Measurements from ENCODE around the gene TTF1. TPM values are rescaled to one million over a fixed set of nuclear protein-coding genes. Genes with fewer than 3 reads are reported as not detected.
"Not testable (repeated sequence)": the region's sequence is repeated elsewhere in the genome, so short reads cannot be mapped to it uniquely, and the experiment has no call there.

TTF1 gene
- total and polyA plus RNA-seq, 5 experiments from 2014 or later: 5.7 to 22.8 (median 7.1) TPM

GRCh38 chr9:132378416-132378815, 28.2 kb downstream of the TTF1 start:
- H3K27me3 Mint-ChIP-seq, POLR2A ChIA-PET, H3K27ac Mint-ChIP-seq, ATAC-seq, DNase-seq, H3K4me3 Mint-ChIP-seq, H3K9me3 Mint-ChIP-seq: not testable (repeated sequence)
- H3K36me3 Mint-ChIP-seq: peaks cover 0 to 28% (median 20%) of the 10 kb centered on the region in 3 donors
- H3K4me1 Mint-ChIP-seq: peaks cover 2 to 36% (median 17%) of the 10 kb centered on the region in 4 donors

- Mint-ChIP-seq H3K36me3 (peaks cover 0 to 23% (median 20%) of the 10 kb centered on the region in 3 donors), H3K4me1 (peaks cover 3 to 36% (median 18%) of the 10 kb centered on the region in 4 donors)
- DNase-seq, ATAC-seq, H3K9me3 Mint-ChIP-seq, H3K4me3 Mint-ChIP-seq, H3K27ac Mint-ChIP-seq, POLR2A ChIA-PET, H3K27me3 Mint-ChIP-seq: not testable (repeated sequence)
Measured at GRCh38 chr9:132377769-132378168, 28.9 kb downstream of the TTF1 start.

- Mint-ChIP-seq H3K4me1 (peaks cover 8 to 26% (median 14%) of the 10 kb centered on the region in 4 donors), H3K9me3 (no peaks in the 10 kb centered on the region), H3K36me3 (peaks cover 0 to 15% (median 12%) of the 10 kb centered on the region in 3 donors), H3K4me3 (peak overlapping the region in 5 of 10 donors; percentile 2 to 60 (median 52)), H3K27ac (peak overlapping the region in 9 of 10 donors; percentile 0 to 91 (median 76)), H3K27me3 (peaks cover 0 to 1% (median 0%) of the 10 kb centered on the region in 5 donors)
- POLR2A ChIA-PET: interaction anchor here (0.7 to 2.0 kb wide), 3 partner anchors 13 to 736 kb away, joined by 3 to 13 read pairs (median 4); partner anchors contain the start of gene SETX
- DNase-seq (no peak), ATAC-seq (no peak)
Measured at GRCh38 chr9:132372177-132373095, 34.2 kb downstream of the TTF1 start.

GRCh38 chr9:132370592-132370991, 36.0 kb downstream of the TTF1 start:
- Mint-ChIP-seq H3K4me3 (no peak overlapping the region), H3K27me3 (peaks cover 0 to 1% (median 0%) of the 10 kb centered on the region in 5 donors), H3K4me1 (peaks cover 8 to 31% (median 14%) of the 10 kb centered on the region in 4 donors), H3K27ac (no peak overlapping the region), H3K9me3 (no peaks in the 10 kb centered on the region), H3K36me3 (peaks cover 0 to 15% (median 9%) of the 10 kb centered on the region in 3 donors)
- ATAC-seq (no peak), DNase-seq (no peak)
- POLR2A ChIA-PET: interaction anchor here (1.4 kb wide), 1 partner anchor 11 kb away, joined by 3 read pairs; no protein-coding TSS in a partner anchor

GRCh38 chr9:132369421-132369820, 37.2 kb downstream of the TTF1 start:
- ATAC-seq (no peak), DNase-seq (no peak)
- H3K4me1 Mint-ChIP-seq: peaks cover 8 to 24% (median 12%) of the 10 kb centered on the region in 4 donors
- peaks cover 0 to 7% (median 2%) of the 10 kb centered on the region in 3 donors for H3K36me3 Mint-ChIP-seq
- no peak overlapping the region for H3K27ac Mint-ChIP-seq
- POLR2A ChIA-PET: no interaction called here
- no peak overlapping the region for H3K4me3 Mint-ChIP-seq
- peaks cover 0 to 1% (median 0%) of the 10 kb centered on the region in 5 donors for H3K27me3 Mint-ChIP-seq
- H3K9me3 Mint-ChIP-seq: no peaks in the 10 kb centered on the region

- DNase-seq (no peak), ATAC-seq (no peak)
- H3K27ac Mint-ChIP-seq: no peak overlapping the region
- POLR2A ChIA-PET: no interaction called here
- peaks cover 5 to 14% (median 7%) of the 10 kb centered on the region in 4 donors for H3K4me1 Mint-ChIP-seq
- H3K27me3 Mint-ChIP-seq: peaks cover 0 to 1% (median 0%) of the 10 kb centered on the region in 5 donors
- H3K4me3 Mint-ChIP-seq: no peak overlapping the region
- peaks cover 0 to 7% (median 0%) of the 10 kb centered on the region in 3 donors for H3K36me3 Mint-ChIP-seq
- no peaks in the 10 kb centered on the region for H3K9me3 Mint-ChIP-seq
Measured at GRCh38 chr9:132367613-132368313, 38.9 kb downstream of the TTF1 start.

- POLR2A ChIA-PET: no interaction called here
- Mint-ChIP-seq H3K9me3 (no peaks in the 10 kb centered on the region), H3K4me3 (no peak overlapping the region), H3K27ac (no peak overlapping the region), H3K27me3 (peaks cover 0 to 1% (median 0%) of the 10 kb centered on the region in 5 donors), H3K4me1 (peaks cover 0 to 5% (median 0%) of the 10 kb centered on the region in 4 donors), H3K36me3 (peaks cover 0 to 5% (median 0%) of the 10 kb centered on the region in 3 donors)
- no peak for DNase-seq
- no peak for ATAC-seq
Measured at GRCh38 chr9:132366481-132366880, 40.2 kb downstream of the TTF1 start.

- Mint-ChIP-seq H3K9me3 (no peaks in the 10 kb centered on the region), H3K27ac (no peak overlapping the region), H3K4me1 (peaks cover 0 to 5% (median 0%) of the 10 kb centered on the region in 4 donors), H3K4me3 (no peak overlapping the region), H3K27me3 (peaks cover 0 to 1% (median 0%) of the 10 kb centered on the region in 5 donors), H3K36me3 (peaks cover 0 to 4% (median 0%) of the 10 kb centered on the region in 3 donors)
- ATAC-seq: no peak
- no peak for DNase-seq
- POLR2A ChIA-PET: interaction anchor here (0.7 kb wide), 1 partner anchor 15 kb away, joined by 3 read pairs; no protein-coding TSS in a partner anchor
Measured at GRCh38 chr9:132365986-132366385, 40.7 kb downstream of the TTF1 start.

GRCh38 chr9:132364068-132364467, 42.6 kb downstream of the TTF1 start:
- POLR2A ChIA-PET: no interaction called here
- Mint-ChIP-seq H3K27me3 (no peaks in the 10 kb centered on the region), H3K4me3 (no peak overlapping the region), H3K9me3 (no peaks in the 10 kb centered on the region), H3K36me3 (no peaks in the 10 kb centered on the region), H3K27ac (no peak overlapping the region), H3K4me1 (peaks cover 0 to 7% (median 1%) of the 10 kb centered on the region in 4 donors)
- ATAC-seq (no peak), DNase-seq (no peak)

- Mint-ChIP-seq H3K27me3 (peaks cover 0 to 1% (median 0%) of the 10 kb centered on the region in 5 donors), H3K27ac (no peak overlapping the region), H3K36me3 (peaks cover 0 to 10% (median 0%) of the 10 kb centered on the region in 3 donors), H3K4me3 (no peak overlapping the region), H3K4me1 (peaks cover 14 to 21% (median 15%) of the 10 kb centered on the region in 4 donors), H3K9me3 (no peaks in the 10 kb centered on the region)
- ATAC-seq (no peak), DNase-seq (no peak)
- POLR2A ChIA-PET: no interaction called here
Measured at GRCh38 chr9:132357764-132358163, 48.9 kb downstream of the TTF1 start.

- ATAC-seq (no peak), DNase-seq (peak in 4 of 10 donors; percentile 0 to 64 (median 6))
- Mint-ChIP-seq H3K9me3 (no peaks in the 10 kb centered on the region), H3K4me3 (peak overlapping the region in 6 of 10 donors; percentile 18 to 79 (median 52)), H3K27ac (peak overlapping the region in 8 of 10 donors; percentile 8 to 98 (median 66)), H3K27me3 (peaks cover 0 to 1% (median 0%) of the 10 kb centered on the region in 5 donors), H3K4me1 (peaks cover 22 to 34% (median 28%) of the 10 kb centered on the region in 4 donors), H3K36me3 (peaks cover 0 to 20% (median 0%) of the 10 kb centered on the region in 3 donors)
- POLR2A ChIA-PET: interaction anchor here (0.9 to 3.0 kb wide), 2 partner anchors 16 to 25 kb away, joined by 6 to 13 read pairs; no protein-coding TSS in a partner anchor
Measured at GRCh38 chr9:132356324-132356924, 50.2 kb downstream of the TTF1 start.

All from naive thymus-derived CD8-positive, alpha-beta T cell (primary cell).